ENCODE results near the gene FHOD3. TPM values are rescaled to one million over a fixed set of nuclear protein-coding genes. Genes with fewer than 3 reads are reported as not detected.

FHOD3 gene
- total RNA-seq, 1 experiment from 2014 or later = 10.6 TPM

- Histone ChIP-seq H3K4me3 (no peak overlapping the region), H3K27me3 (ENCODE audit: insufficient read depth, low read depth) (no peaks in the 10 kb centered on the region), H3F3A (ENCODE audit: insufficient read depth, low read depth) (no peaks in the 10 kb centered on the region), H3K9me3 (ENCODE audit: insufficient read depth, low read depth) (no peaks in the 10 kb centered on the region), H4K20me1 (ENCODE audit: insufficient read depth) (no peaks in the 10 kb centered on the region), H3K9me2 (ENCODE audit: insufficient read depth) (no peaks in the 10 kb centered on the region), H3K4me1 (replicated peaks; ENCODE audit: insufficient read depth) (0 out of 2 replicates have a peak, but pooled peaks cover under 1% of the 10 kb centered on the region), H3K4me2 (no peak overlapping the region), H3K36me3 (ENCODE audit: low read depth) (no peaks in the 10 kb centered on the region), H3K27ac (no peak overlapping the region), H3K79me2 (ENCODE audit: low read depth) (no peaks in the 10 kb centered on the region), H2AFZ (no peak overlapping the region)
- CTCF ChIA-PET = no interaction called here
- POLR2A ChIA-PET (ENCODE audit: unreplicated experiment) = no interaction called here
- intact Hi-C loops (cut with micrococcal nuclease; ENCODE audit: unreplicated experiment) = no loop called here
- BruUV-seq (replicated peaks) = no TSS peak
- no peak for DNase-seq
- no peak for TF ChIP-seq CTCF (conservative IDR thresholded peaks at IDR 0.05)
- TF ChIP-seq EZH2 (IDR thresholded peaks at IDR 0.05; ENCODE audit: low read depth) = no peak
Measured at GRCh38 chr18:36459203-36459602, 161.7 kb downstream of the FHOD3 start.

GRCh38 chr18:36459786-36460185 is 162.3 kb downstream of the FHOD3 start:
- POLR2A ChIA-PET (ENCODE audit: unreplicated experiment) = interaction anchor here (0.6 kb wide), 1 partner anchor 1402 kb away, joined by 3 read pairs; no protein-coding TSS in a partner anchor
- DNase-seq = no peak

DNA sequence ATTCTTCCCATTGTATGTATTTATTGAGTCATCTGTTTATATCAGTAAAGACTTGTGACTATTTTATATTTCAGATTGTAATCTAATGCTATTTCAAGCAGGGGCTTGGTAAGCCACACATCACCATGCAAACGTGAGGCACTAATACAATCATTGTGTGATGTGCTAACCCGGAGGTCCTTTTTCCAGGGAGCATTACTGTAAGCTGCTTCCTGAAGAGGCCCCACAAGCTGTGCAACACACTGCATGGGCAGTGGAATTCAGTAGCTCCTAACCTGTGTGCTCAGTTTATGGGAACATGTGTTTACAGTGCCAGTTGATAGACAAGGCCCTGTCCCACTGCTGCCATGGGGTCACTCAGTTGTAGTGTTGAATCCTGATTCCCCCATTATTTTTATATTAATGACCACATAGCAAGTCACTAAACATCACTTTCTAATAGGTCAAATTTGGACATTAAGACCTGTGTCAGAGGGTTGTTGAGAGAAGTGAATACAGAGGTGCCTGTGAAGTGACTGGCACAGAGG is 162.9 kb downstream of the FHOD3 start:
- Histone ChIP-seq H3K9me3 (ENCODE audit: insufficient read depth, low read depth) (no peaks in the 10 kb centered on the region), H3K27me3 (ENCODE audit: insufficient read depth, low read depth) (no peaks in the 10 kb centered on the region), H2AFZ (no peak overlapping the region), H3K36me3 (ENCODE audit: low read depth) (no peaks in the 10 kb centered on the region), H3K4me2 (no peak overlapping the region), H3K27ac (no peak overlapping the region), H3K4me1 (replicated peaks; ENCODE audit: insufficient read depth) (no peaks in the 10 kb centered on the region), H4K20me1 (ENCODE audit: insufficient read depth) (no peaks in the 10 kb centered on the region), H3K4me3 (no peak overlapping the region), H3F3A (ENCODE audit: insufficient read depth, low read depth) (no peaks in the 10 kb centered on the region), H3K9me2 (ENCODE audit: insufficient read depth) (no peaks in the 10 kb centered on the region), H3K79me2 (ENCODE audit: low read depth) (no peaks in the 10 kb centered on the region)
- TF ChIP-seq CTCF (conservative IDR thresholded peaks at IDR 0.05) = no peak
- TF ChIP-seq EZH2 (IDR thresholded peaks at IDR 0.05; ENCODE audit: low read depth) = no peak
- intact Hi-C loops (cut with micrococcal nuclease; ENCODE audit: unreplicated experiment) = no loop called here
- no TSS peak for BruUV-seq (replicated peaks)
- POLR2A ChIA-PET (ENCODE audit: unreplicated experiment) = no interaction called here
- no peak for DNase-seq
- CTCF ChIA-PET = no interaction called here

More at GRCh38 chr18:36459786-36460185, 162.3 kb downstream of the FHOD3 start:
- intact Hi-C loops (cut with micrococcal nuclease; ENCODE audit: unreplicated experiment) = no loop called here
- no peaks in the 10 kb centered on the region for H3K9me3 ChIP-seq (ENCODE audit: insufficient read depth, low read depth)
- no peaks in the 10 kb centered on the region for H3K36me3 ChIP-seq (ENCODE audit: low read depth)
- no peaks in the 10 kb centered on the region for H3K27me3 ChIP-seq (ENCODE audit: insufficient read depth, low read depth)
- no peaks in the 10 kb centered on the region for H4K20me1 ChIP-seq (ENCODE audit: insufficient read depth)
- no peak overlapping the region for H2AFZ ChIP-seq
- H3K27ac ChIP-seq = no peak overlapping the region
- H3F3A ChIP-seq (ENCODE audit: insufficient read depth, low read depth) = no peaks in the 10 kb centered on the region
- H3K9me2 ChIP-seq (ENCODE audit: insufficient read depth) = no peaks in the 10 kb centered on the region
- CTCF ChIA-PET = no interaction called here
- TF ChIP-seq CTCF (conservative IDR thresholded peaks at IDR 0.05) = no peak
- no peaks in the 10 kb centered on the region for H3K4me1 ChIP-seq (replicated peaks; ENCODE audit: insufficient read depth)
- H3K4me2 ChIP-seq = no peak overlapping the region
- no peaks in the 10 kb centered on the region for H3K79me2 ChIP-seq (ENCODE audit: low read depth)
- H3K4me3 ChIP-seq = no peak overlapping the region
- no TSS peak for BruUV-seq (replicated peaks)

All from PC-9 (cell line).